Measurements from ENCODE around the gene CALY. TPM values are rescaled to one million over a fixed set of nuclear protein-coding genes. Genes with fewer than 3 reads are reported as not detected.

The CALY gene
- total and polyA plus RNA-seq, 8 donors = 0.75 to 17.8 (median 3.2) TPM

DNA sequence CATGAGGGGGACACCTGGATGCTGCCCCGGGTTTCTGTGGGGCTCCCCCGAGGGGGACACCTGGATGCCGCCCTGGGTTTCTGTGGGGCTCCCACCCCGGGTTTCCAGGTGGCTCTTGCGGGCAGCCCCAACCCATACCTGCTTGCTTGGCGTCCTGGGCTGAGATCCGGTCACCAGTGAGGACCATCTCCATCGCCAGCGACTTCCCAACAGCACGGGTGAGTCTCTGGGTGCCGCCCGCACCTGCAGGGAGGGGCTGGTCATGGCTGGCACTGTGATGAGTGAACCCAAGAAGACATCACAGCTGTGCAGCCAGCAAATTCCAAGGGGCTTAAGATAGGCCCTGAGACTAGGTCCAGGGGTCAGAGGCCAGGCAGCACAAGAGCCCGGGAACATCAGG is 30.1 kb upstream of the CALY start:
- peak in 1 of 6 donors; percentile 19 for DNase-seq
- no peak for ATAC-seq
- 94 to 97% methylated on average over 13 of the region's 13 CpGs for WGBS, 2 donors

DNA sequence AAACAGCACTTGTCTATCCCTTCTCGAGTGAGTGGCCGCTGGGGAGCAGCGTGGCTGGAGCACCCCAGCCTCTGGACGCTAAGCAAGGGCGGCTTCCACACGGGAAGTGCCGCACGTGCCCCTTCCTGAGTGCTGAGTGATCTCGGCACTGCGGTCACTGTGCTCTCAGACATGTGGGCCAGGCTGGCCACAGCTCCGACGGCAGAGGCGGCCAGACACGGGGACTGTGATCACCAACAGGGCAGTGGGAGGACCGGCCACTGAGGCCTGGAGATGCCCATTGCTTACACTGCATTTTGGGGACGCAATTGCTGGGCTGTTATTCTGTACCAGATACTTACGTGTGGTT is 29.4 kb upstream of the CALY start:
- H3K36me3 ChIP-seq = peaks cover 6 to 67% (median 25%) of the 10 kb centered on the region in 3 donors
- no peak for TF ChIP-seq CTCF (IDR thresholded peaks at IDR 0.05)
- ATAC-seq = no peak
- 86% methylated on average over 17 of the region's 17 CpGs for WGBS, 2 donors
- no peak overlapping the region for H3K4me3 ChIP-seq
- no peaks in the 10 kb centered on the region for H3K4me1 ChIP-seq
- no peaks in the 10 kb centered on the region for H3K27me3 ChIP-seq
- intact Hi-C loops (cut with DNase I) = no loop called here
- FAIRE-seq = no peak
- DNase-seq = no peak
- H3K27ac ChIP-seq = no peak overlapping the region
- H3K9me3 ChIP-seq = no peaks in the 10 kb centered on the region

More for the DNA sequence above, 30.1 kb upstream of the CALY start:
- Histone ChIP-seq H3K27me3 (no peaks in the 10 kb centered on the region), H3K9me3 (no peaks in the 10 kb centered on the region), H3K4me1 (no peaks in the 10 kb centered on the region), H3K27ac (no peak overlapping the region), H3K4me3 (no peak overlapping the region), H3K36me3 (peaks cover 6 to 67% (median 25%) of the 10 kb centered on the region in 3 donors)
- TF ChIP-seq CTCF (IDR thresholded peaks at IDR 0.05) = no peak
- FAIRE-seq = no peak
- intact Hi-C loops (cut with DNase I) = no loop called here

GRCh38 chr10:133365461-133366129 is 28.9 kb upstream of the CALY start:
- peaks cover 6 to 66% (median 25%) of the 10 kb centered on the region in 3 donors for H3K36me3 ChIP-seq
- no peak for ATAC-seq

GRCh38 chr10:133364645-133365431 is 28.1 kb upstream of the CALY start:
- H3K27me3 ChIP-seq = no peaks in the 10 kb centered on the region
- 91 to 92% methylated on average over 29 of the region's 29 CpGs for WGBS, 2 donors
- no peak for FAIRE-seq
- H3K9me3 ChIP-seq = no peaks in the 10 kb centered on the region
- peak in 1 of 6 donors; percentile 22 for DNase-seq
- H3K27ac ChIP-seq = no peak overlapping the region
- TF ChIP-seq CTCF (IDR thresholded peaks at IDR 0.05) = no peak
- peaks cover 6 to 58% (median 20%) of the 10 kb centered on the region in 3 donors for H3K36me3 ChIP-seq
- intact Hi-C loops (cut with DNase I) = no loop called here
- H3K4me1 ChIP-seq = peaks cover 3 to 11% (median 6%) of the 10 kb centered on the region in 3 donors
- ATAC-seq = no peak
- no peak overlapping the region for H3K4me3 ChIP-seq

More at GRCh38 chr10:133365461-133366129, 28.9 kb upstream of the CALY start:
- WGBS, 2 donors = 87 to 89% methylated on average over 13 of the region's 13 CpGs
- FAIRE-seq (no peak), DNase-seq (no peak)
- H3K27ac ChIP-seq = no peak overlapping the region
- intact Hi-C loops (cut with DNase I) = no loop called here
- H3K9me3 ChIP-seq = no peaks in the 10 kb centered on the region
- TF ChIP-seq CTCF (IDR thresholded peaks at IDR 0.05) = no peak
- no peak overlapping the region for H3K4me3 ChIP-seq
- H3K4me1 ChIP-seq = peaks cover 0 to 4% (median 0%) of the 10 kb centered on the region in 3 donors
- H3K27me3 ChIP-seq = no peaks in the 10 kb centered on the region

All from pancreas (tissue), 10 donors.